Upper lobe of right lung (tissue), 1 donor: Measurements from ENCODE around the gene HFM1. TPM values are rescaled to one million over a fixed set of nuclear protein-coding genes. Genes with fewer than 3 reads are reported as not detected.

Experiments used
- ATAC-seq: fragments of 200-7000 bp; cut with Tn5 transposase; one replicate; pipeline ENCODE4 v1.9.1; 2020; ENCODE audit warnings: mild to moderate bottlenecking, moderate library complexity
- DNase-seq: peaks from one replicate; pipeline ENCODE4 v3.0.0-alpha.2; 2020
- H3K27ac ChIP-seq: fragments of 200-600 bp; one replicate; pipeline ENCODE4 v1.8.0; 2022
- H3K27me3 ChIP-seq: fragments of 200-600 bp; one replicate; pipeline ENCODE4 v1.8.0; 2022; ENCODE audit warnings: mild to moderate bottlenecking
- H3K36me3 ChIP-seq: fragments of 200-600 bp; one replicate; pipeline ENCODE4 v1.8.0; 2022
- H3K4me1 ChIP-seq: fragments of 200-600 bp; one replicate; pipeline ENCODE4 v1.8.0; 2022
- H3K4me3 ChIP-seq: fragments of 200-600 bp; one replicate; pipeline ENCODE4 v1.8.0; 2022; ENCODE audit warnings: mild to moderate bottlenecking
- H3K9me3 ChIP-seq: fragments of 200-600 bp; one replicate; pipeline ENCODE4 v1.8.0; 2022
- intact Hi-C: fragments of 100-400 bp; cut with DNase I; formaldehyde crosslinking; loops from one replicate; pipeline ENCODE4 v1.11.0; 2022
- total RNA-seq: library from RNA; stranded (reverse); fragmentation: NEBNext Ultra II Directional; extraction: Animal tissue kit (Norgen Biotek cat#: 25700); gene quantifications from one replicate; pipeline ENCODE4 v1.2.1, GENCODE V29; 2021
- TF ChIP-seq, protein P1 (sequence below): fragments of 200-600 bp; IDR thresholded peaks from one replicate; pipeline ENCODE4 v1.8.0; 2022; ENCODE audit warnings: antibody characterized with exemption
- donor health status: DM: no; HTN: yes; CAD: no; lungs with severe emphysema.

The HFM1 gene
- total RNA-seq, 1 donor from 2014 or later: 0.64 TPM

DNA sequence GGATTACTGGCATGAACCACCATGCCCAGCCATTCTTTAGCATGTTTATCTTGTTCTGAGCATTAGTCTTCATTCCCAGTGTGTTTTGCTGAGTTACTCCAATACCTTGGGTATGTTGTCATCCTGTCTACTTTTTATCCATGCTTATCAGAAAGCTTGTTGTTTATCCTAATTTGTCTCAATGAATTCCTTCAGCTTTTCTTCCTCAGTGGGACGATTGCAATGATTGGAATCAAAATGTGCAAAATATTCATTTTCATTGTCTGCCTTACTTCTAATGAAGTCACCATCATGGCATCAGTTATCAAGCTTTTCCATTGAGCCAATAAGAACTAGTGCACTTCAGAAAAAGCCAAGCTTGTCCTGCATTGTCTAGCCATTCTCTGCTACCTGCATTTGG, 170.5 kb downstream of the HFM1 start:
- intact Hi-C loops: no loop called here

DNA sequence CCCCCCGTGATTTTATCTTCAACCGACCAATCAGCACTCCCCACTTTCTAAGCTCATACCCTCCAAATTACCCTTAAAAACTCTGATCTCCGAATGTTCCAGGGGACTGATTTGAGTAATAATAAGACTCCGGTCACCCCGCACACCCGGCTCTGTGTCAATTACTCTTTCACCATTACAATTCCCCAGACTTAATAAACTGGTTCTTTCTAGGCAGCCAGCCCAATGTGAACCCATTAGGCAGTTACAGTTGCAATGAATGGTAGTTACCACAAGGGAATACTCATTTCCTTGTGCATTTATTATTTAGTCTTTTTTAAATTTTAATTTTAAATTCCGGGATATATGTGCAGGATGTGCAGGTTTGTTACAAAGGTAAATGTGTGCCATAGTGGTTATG, 177.9 kb downstream of the HFM1 start:
- TF ChIP-seq, protein P1, sequence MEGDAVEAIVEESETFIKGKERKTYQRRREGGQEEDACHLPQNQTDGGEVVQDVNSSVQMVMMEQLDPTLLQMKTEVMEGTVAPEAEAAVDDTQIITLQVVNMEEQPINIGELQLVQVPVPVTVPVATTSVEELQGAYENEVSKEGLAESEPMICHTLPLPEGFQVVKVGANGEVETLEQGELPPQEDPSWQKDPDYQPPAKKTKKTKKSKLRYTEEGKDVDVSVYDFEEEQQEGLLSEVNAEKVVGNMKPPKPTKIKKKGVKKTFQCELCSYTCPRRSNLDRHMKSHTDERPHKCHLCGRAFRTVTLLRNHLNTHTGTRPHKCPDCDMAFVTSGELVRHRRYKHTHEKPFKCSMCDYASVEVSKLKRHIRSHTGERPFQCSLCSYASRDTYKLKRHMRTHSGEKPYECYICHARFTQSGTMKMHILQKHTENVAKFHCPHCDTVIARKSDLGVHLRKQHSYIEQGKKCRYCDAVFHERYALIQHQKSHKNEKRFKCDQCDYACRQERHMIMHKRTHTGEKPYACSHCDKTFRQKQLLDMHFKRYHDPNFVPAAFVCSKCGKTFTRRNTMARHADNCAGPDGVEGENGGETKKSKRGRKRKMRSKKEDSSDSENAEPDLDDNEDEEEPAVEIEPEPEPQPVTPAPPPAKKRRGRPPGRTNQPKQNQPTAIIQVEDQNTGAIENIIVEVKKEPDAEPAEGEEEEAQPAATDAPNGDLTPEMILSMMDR: no peak
- intact Hi-C loops: no loop called here
- ATAC-seq (no peak), DNase-seq (no peak)
- Histone ChIP-seq H3K27ac (no peak overlapping the region), H3K4me3 (no peak overlapping the region), H3K9me3 (no peaks in the 10 kb centered on the region), H3K27me3 (no peaks in the 10 kb centered on the region), H3K4me1 (no peaks in the 10 kb centered on the region), H3K36me3 (no peaks in the 10 kb centered on the region)

More for the DNA sequence above, 170.5 kb downstream of the HFM1 start:
- Histone ChIP-seq H3K9me3 (no peaks in the 10 kb centered on the region), H3K4me3 (no peak overlapping the region), H3K36me3 (no peaks in the 10 kb centered on the region), H3K4me1 (no peaks in the 10 kb centered on the region), H3K27me3 (no peaks in the 10 kb centered on the region), H3K27ac (no peak overlapping the region)
- TF ChIP-seq, protein P1: no peak
- no peak for ATAC-seq
- no peak for DNase-seq

DNA sequence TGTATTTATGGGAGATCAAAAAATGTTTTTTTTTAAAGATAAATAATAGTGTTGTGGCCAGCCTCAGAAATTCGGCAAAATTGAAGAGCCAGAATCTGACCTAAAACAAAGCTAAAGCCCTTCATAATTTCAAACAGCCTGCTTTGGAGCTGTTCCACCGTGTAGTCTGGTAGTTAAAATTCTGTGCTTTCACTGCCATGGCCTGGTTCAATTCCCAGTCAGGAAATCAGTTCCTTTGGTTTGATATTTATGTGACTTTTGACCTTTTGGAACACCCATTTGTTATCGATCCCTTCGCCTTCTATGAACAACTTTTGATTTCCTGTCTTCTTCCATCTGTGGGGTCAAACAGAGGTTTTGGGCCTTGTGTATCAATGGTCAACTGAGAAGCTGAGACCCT, 179.8 kb downstream of the HFM1 start:
- intact Hi-C loops: no loop called here

DNA sequence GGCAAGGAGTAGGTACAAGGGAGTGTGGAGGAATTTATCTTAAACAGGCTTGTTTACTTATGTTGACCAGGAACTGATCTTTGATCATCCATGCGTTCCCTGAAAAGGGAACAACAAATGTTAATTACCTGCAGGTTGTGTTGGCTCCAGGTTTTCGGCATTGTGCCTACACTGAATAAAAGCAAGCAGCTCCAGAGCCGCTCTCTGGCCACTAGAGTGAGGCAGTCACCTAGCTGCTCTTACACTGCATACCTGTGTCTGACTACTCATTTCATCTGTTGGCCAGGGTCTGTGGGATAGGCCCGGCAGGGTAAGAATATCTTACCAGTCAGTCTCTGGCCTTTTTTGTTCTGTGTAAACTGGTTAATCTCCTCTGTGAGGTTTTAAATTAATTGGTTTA, 183.6 kb downstream of the HFM1 start:
- ATAC-seq (no peak), DNase-seq (no peak)
- Histone ChIP-seq H3K36me3 (no peaks in the 10 kb centered on the region), H3K27ac (no peak overlapping the region), H3K27me3 (no peaks in the 10 kb centered on the region), H3K9me3 (no peaks in the 10 kb centered on the region), H3K4me3 (no peak overlapping the region), H3K4me1 (no peaks in the 10 kb centered on the region)
- TF ChIP-seq, protein P1: no peak
- intact Hi-C loops: no loop called here

More for the DNA sequence above, 179.8 kb downstream of the HFM1 start:
- H3K4me3 ChIP-seq: no peak overlapping the region
- no peaks in the 10 kb centered on the region for H3K9me3 ChIP-seq
- no peaks in the 10 kb centered on the region for H3K4me1 ChIP-seq
- no peak for ATAC-seq
- H3K36me3 ChIP-seq: no peaks in the 10 kb centered on the region
- H3K27me3 ChIP-seq: no peaks in the 10 kb centered on the region
- DNase-seq: no peak
- H3K27ac ChIP-seq: no peak overlapping the region
- TF ChIP-seq, protein P1: no peak

DNA sequence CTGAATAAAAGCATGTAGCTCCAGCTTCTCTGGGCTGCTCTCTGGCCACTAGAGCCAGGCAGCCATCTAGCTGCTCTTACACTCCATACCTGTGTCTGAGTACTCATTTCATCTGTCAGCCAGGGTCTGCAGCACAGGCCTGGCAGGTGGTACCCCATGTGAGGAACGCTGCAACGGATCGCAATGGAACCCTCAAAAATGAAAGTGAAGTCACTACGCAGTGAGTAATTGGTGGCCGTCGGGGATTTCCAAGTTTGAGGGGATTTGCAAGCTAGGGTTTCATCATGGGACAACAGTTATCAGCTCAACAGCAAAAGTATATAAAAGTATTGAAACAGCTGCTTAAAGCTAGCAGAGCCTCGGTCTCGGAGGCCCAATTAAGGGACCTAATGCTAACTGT, 186.7 kb downstream of the HFM1 start:
- no peaks in the 10 kb centered on the region for H3K4me1 ChIP-seq
- H3K9me3 ChIP-seq: no peaks in the 10 kb centered on the region
- intact Hi-C loops: no loop called here
- no peak for ATAC-seq
- H3K4me3 ChIP-seq: no peak overlapping the region
- no peak overlapping the region for H3K27ac ChIP-seq
- no peaks in the 10 kb centered on the region for H3K36me3 ChIP-seq
- no peak for DNase-seq
- no peaks in the 10 kb centered on the region for H3K27me3 ChIP-seq
- TF ChIP-seq, protein P1: no peak

Other genes with a start within 250 kb of the HFM1 start
- gene CDC7, start 96.0 kb upstream of the HFM1 start, total RNA-seq: 4.3 TPM